OCI-LY7 (cell line): ENCODE measurements around the gene FMNL2.

Experiments used
- CTCF ChIP-seq: fragments of 200-600 bp; sonication (generic); conservative IDR thresholded peaks from 2 replicates; pipeline ENCODE4 v1.5.1; 2014; ENCODE audit warnings: mild to moderate bottlenecking, antibody characterized with exemption, low read length, moderate library complexity, mixed read lengths
- EZH2phosphoT487 ChIP-seq: fragments of 200-600 bp; sonication (generic); IDR thresholded peaks from 2 replicates; pipeline ENCODE4 v1.6.1; 2018; ENCODE audit warnings: low read depth, borderline replicate concordance, mild to moderate bottlenecking, mixed run types, antibody characterized with exemption, low read length, moderate library complexity, mixed read lengths

- TF ChIP-seq CTCF, result no peak
- TF ChIP-seq EZH2phosphoT487, result no peak
Measured at GRCh38 chr2:152507907-152508306, 172.9 kb downstream of the FMNL2 start.
